IMR-90 (cell line): Measurements from ENCODE around the gene ZDHHC21. TPM values are rescaled to one million over a fixed set of nuclear protein-coding genes. Genes with fewer than 3 reads are reported as not detected.

Experiments
- ATAC-seq: fragments of 200-7000 bp; cut with Tn5 transposase; 2 replicates; pipeline ENCODE4 v1.9.1; 2020; ENCODE audit warnings: low read depth, mild to moderate bottlenecking, moderate library complexity
- BruUV-seq: library from RNA; stranded (reverse); fragments of 400-500 nt; replicated peaks from 2 replicates; lab custom pipeline; 2021; lab: Mats Ljungman, UMichigan
- CTCF ChIA-PET: fragments of 300-600 bp; formaldehyde crosslinking; extraction: SDS; loops from one replicate; lab custom pipeline; 2021; ENCODE audit warnings: antibody characterized with exemption; lab: Yijun Ruan, JAX
- POLR2A ChIA-PET: fragments of 300-600 bp; sonication (Branson Sonifier 250); formaldehyde crosslinking; loops from one replicate; lab custom pipeline; 2022; ENCODE audit warnings: antibody characterized with exemption; ENCODE audit not compliant: unreplicated experiment; lab: Charles Lee
- DNase-seq: peaks from one replicate; pipeline ENCODE4 v3.0.0; 2013
- H2AFZ ChIP-seq: replicated peaks from 2 replicates; pipeline ENCODE3; 2013; ENCODE audit warnings: low read length, mild to moderate bottlenecking; ENCODE audit not compliant: poor library complexity
- H2AK5ac ChIP-seq: 2 replicates; pipeline ENCODE4 v1.6.1; 2013; ENCODE audit warnings: low read depth, low read length, inconsistent platforms
- H2AK9ac ChIP-seq: replicated peaks from 2 replicates; pipeline ENCODE3; 2013; ENCODE audit warnings: mild to moderate bottlenecking, low read depth, low read length, moderate library complexity; ENCODE audit not compliant: poor library complexity
- H2BK120ac ChIP-seq: 2 replicates; pipeline ENCODE4 v1.6.1; 2013; ENCODE audit warnings: low read depth, low read length, inconsistent platforms
- H2BK15ac ChIP-seq: 3 replicates; pipeline ENCODE4 v1.6.1; 2013; ENCODE audit warnings: low read depth, low read length, inconsistent platforms
- H2BK20ac ChIP-seq: 2 replicates; pipeline ENCODE4 v1.6.1; 2013; ENCODE audit warnings: low read depth, mild to moderate bottlenecking, inconsistent platforms, low read length, moderate library complexity
- H2BK5ac ChIP-seq: 2 replicates; pipeline ENCODE4 v1.6.1; 2013; ENCODE audit warnings: mild to moderate bottlenecking, low read depth, low read length, inconsistent platforms; ENCODE audit not compliant: poor library complexity, severe bottlenecking
- H3K14ac ChIP-seq: replicated peaks from 2 replicates; pipeline ENCODE4 v1.6.1; 2013; ENCODE audit warnings: low read depth, low read length, inconsistent platforms
- H3K18ac ChIP-seq: 2 replicates; pipeline ENCODE4 v1.6.1; 2013; ENCODE audit warnings: low read depth, low read length, control low read depth
- H3K23ac ChIP-seq: 2 replicates; pipeline ENCODE4 v1.6.1; 2013; ENCODE audit warnings: low read depth, low read length, inconsistent platforms
- H3K27ac ChIP-seq: 2 replicates; pipeline ENCODE4 v1.5.1; 2013; ENCODE audit warnings: mild to moderate bottlenecking, control low read depth, low read length; ENCODE audit not compliant: insufficient read depth
- H3K27me3 ChIP-seq: 2 replicates; pipeline ENCODE4 v1.6.1; 2013; ENCODE audit warnings: low read length; ENCODE audit not compliant: control insufficient read depth, insufficient read depth
- H3K36me3 ChIP-seq: 2 replicates; pipeline ENCODE4 v1.6.1; 2013; ENCODE audit warnings: low read length, mixed read lengths; ENCODE audit not compliant: control insufficient read depth, insufficient read depth
- H3K4ac ChIP-seq: 2 replicates; pipeline ENCODE4 v1.6.1; 2013; ENCODE audit warnings: low read depth, low read length, inconsistent platforms
- H3K4me1 ChIP-seq: 2 replicates; pipeline ENCODE4 v1.6.1; 2013; ENCODE audit warnings: low read length, mixed read lengths; ENCODE audit not compliant: control insufficient read depth, insufficient read depth
- H3K4me2 ChIP-seq: 2 replicates; pipeline ENCODE4 v1.6.1; 2013; ENCODE audit warnings: low read depth, mild to moderate bottlenecking, control low read depth, low read length, moderate library complexity
- H3K4me3 ChIP-seq: 2 replicates; pipeline ENCODE4 v1.5.1; 2013; ENCODE audit warnings: low read depth, mild to moderate bottlenecking, control low read depth, low read length, moderate library complexity; ENCODE audit not compliant: insufficient read depth
- H3K56ac ChIP-seq: 2 replicates; pipeline ENCODE4 v1.6.1; 2013; ENCODE audit warnings: low read length, inconsistent platforms; ENCODE audit not compliant: insufficient read depth; ENCODE audit errors: extremely low read depth
- H3K79me1 ChIP-seq, 2 experiments: 2 replicates each; pipeline ENCODE4 v1.6.1; 2013; ENCODE audit warnings: low read length in 2 of 2, inconsistent platforms in 1 of 2, low read depth in 1 of 2
- H3K9ac ChIP-seq: 2 replicates; pipeline ENCODE4 v1.6.1; 2013; ENCODE audit warnings: low read depth, low read length, control low read depth
- H3K9me1 ChIP-seq: 2 replicates; pipeline ENCODE4 v1.6.1; 2013; ENCODE audit warnings: low read length, inconsistent platforms; ENCODE audit not compliant: insufficient read depth
- H3K9me3 ChIP-seq: 2 replicates; pipeline ENCODE4 v1.6.1; 2013; ENCODE audit warnings: low read length; ENCODE audit not compliant: control insufficient read depth, insufficient read depth
- H4K20me1 ChIP-seq: 2 replicates; pipeline ENCODE4 v1.6.1; 2013; ENCODE audit warnings: low read length, inconsistent platforms; ENCODE audit not compliant: insufficient read depth
- H4K5ac ChIP-seq: 2 replicates; pipeline ENCODE4 v1.6.1; 2013; ENCODE audit warnings: mild to moderate bottlenecking, low read depth, low read length, control low read depth
- H4K8ac ChIP-seq, 2 experiments: 2 replicates each; pipeline ENCODE4 v1.6.1; 2013; ENCODE audit warnings: low read depth in 2 of 2, low read length in 2 of 2, control low read depth in 1 of 2, inconsistent platforms in 1 of 2
- H4K91ac ChIP-seq: 2 replicates; pipeline ENCODE4 v1.6.1; 2013; ENCODE audit warnings: low read depth, low read length, inconsistent platforms; ENCODE audit not compliant: insufficient read depth
- BHLHE40 ChIP-seq: fragments of 150-350 bp; IDR thresholded peaks from 2 replicates; pipeline ENCODE4 v1.6.1; 2016; ENCODE audit warnings: mild to moderate bottlenecking, low read depth, low read length
- CTCF ChIP-seq: conservative IDR thresholded peaks from 2 replicates; pipeline ENCODE4 v1.5.1; 2012; ENCODE audit warnings: mild to moderate bottlenecking, low read depth, low read length, improper control_type of control experiment
- FOS ChIP-seq: fragments of 150-350 bp; IDR thresholded peaks from 2 replicates; pipeline ENCODE4 v1.6.1; 2016; ENCODE audit warnings: low read depth, low read length
- MAZ ChIP-seq: IDR thresholded peaks from 2 replicates; pipeline ENCODE4 v1.6.1; 2012; ENCODE audit warnings: low read depth, mild to moderate bottlenecking, low read length, improper control_type of control experiment, moderate library complexity, borderline replicate concordance
- MXI1 ChIP-seq: IDR thresholded peaks from 2 replicates; pipeline ENCODE4 v1.6.1; 2012; ENCODE audit warnings: low read depth, mild to moderate bottlenecking, low read length, moderate library complexity, borderline replicate concordance
- POLR2A ChIP-seq: IDR thresholded peaks from 2 replicates; pipeline ENCODE4 v1.6.1; 2012; ENCODE audit warnings: mild to moderate bottlenecking, low read depth, low read length
- RAD21 ChIP-seq: IDR thresholded peaks from 2 replicates; pipeline ENCODE4 v1.6.1; 2012; ENCODE audit warnings: low read length, improper control_type of control experiment
- USF2 ChIP-seq: fragments of 150-350 bp; IDR thresholded peaks from 2 replicates; pipeline ENCODE4 v1.6.1; 2017; ENCODE audit warnings: mild to moderate bottlenecking, antibody characterized with exemption, low read length, low read depth
- WGBS, 2 experiments: methylation state at CpG; one replicate each; pipeline versions ENCODE4 v1.1.5 to v1.1.7; 2013; ENCODE audit warnings: missing lambda C conversion rate in 2 of 2; ENCODE audit not compliant: insufficient read length in 1 of 2; ENCODE audit errors: extremely low coverage in 2 of 2; 5-methylcytosine and 5-hydroxymethylcytosine counted together
- dilution Hi-C: fragments of 300-500 bp; cut with HindIII; formaldehyde crosslinking; loops from one replicate; pipeline ENCODE4 v1.14.3; 2018; ENCODE audit warnings: low sequenced_read_pairs; ENCODE audit not compliant: unreplicated experiment
- in situ Hi-C: fragments of 300-500 bp; cut with MboI; formaldehyde crosslinking; loops from 3 replicates; pipeline ENCODE4 v1.14.3; 2019; ENCODE audit warnings: low sequenced_read_pairs, inconsistent platforms, mixed read lengths
- intact Hi-C: fragments of 100-400 bp; cut with micrococcal nuclease; formaldehyde crosslinking; loops from 2 replicates; pipeline ENCODE4 v1.10.0; 2022
- polyA plus RNA-seq, 3 experiments: library from polyadenylated mRNA; depleted of rRNA; stranded (reverse); fragments of >200 nt; gene quantifications; 2 replicates each; pipeline ENCODE4 v1.2.3, GENCODE V29; 2012; ENCODE audit warnings: low replicate concordance in 1 of 3
- total RNA-seq: library from RNA; depleted of rRNA; stranded (reverse); fragments of >200 nt; gene quantifications from 2 replicates; pipeline ENCODE4 v1.2.3, GENCODE V29; 2012

ZDHHC21 gene
- total and polyA plus RNA-seq, 2 of the 4 experiments (the other 2 are of a cell fraction), result 2.8 to 4.5 TPM

- Histone ChIP-seq H4K5ac (no peak overlapping the region), H4K8ac (no peak overlapping the region), H3K9me3 (no peaks in the 10 kb centered on the region), H3K27me3 (no peaks in the 10 kb centered on the region), H3K23ac (no peak overlapping the region), H3K4me2 (no peak overlapping the region), H3K27ac (no peak overlapping the region), H2BK5ac (no peak overlapping the region), H2AFZ (no peak overlapping the region), H3K79me1 (peaks cover 6% of the 10 kb centered on the region in 2 experiments; a peak in 3 of 4 replicates), H3K4me3 (no peak overlapping the region), H2BK20ac (no peak overlapping the region), H3K56ac (no peak overlapping the region), H2BK120ac (no peak overlapping the region), H3K4me1 (no peaks in the 10 kb centered on the region), H2AK5ac (no peak overlapping the region), H3K14ac (no peak overlapping the region), H3K36me3 (peaks cover 1% of the 10 kb centered on the region), H3K9ac (no peak overlapping the region), H4K20me1 (no peaks in the 10 kb centered on the region), H2AK9ac (no peak overlapping the region), H2BK15ac (no peak overlapping the region), H3K18ac (no peak overlapping the region), H3K9me1 (0 out of 2 replicates have a peak, but pooled peaks cover under 1% of the 10 kb centered on the region), H4K91ac (no peak overlapping the region), H3K4ac (no peak overlapping the region)
- ChIA-PET POLR2A (no interaction called here), CTCF (interaction anchor here (1.4 kb wide), 1 partner anchor 16 kb away, joined by 6 read pairs; no protein-coding TSS in a partner anchor)
- no TSS peak for BruUV-seq
- DNase-seq (no peak), ATAC-seq (no peak)
- no peak for TF ChIP-seq MXI1
- no peak for TF ChIP-seq RAD21
- TF ChIP-seq POLR2A, result no peak
- no peak for TF ChIP-seq USF2
- TF ChIP-seq CTCF, result no peak
- no peak for TF ChIP-seq FOS
- no peak for TF ChIP-seq MAZ
- no peak for TF ChIP-seq BHLHE40
- in situ Hi-C loops, result no loop called here
- intact Hi-C loops, result no loop called here
- WGBS, 2 experiments, result no CpG with 5 or more reads among the region's 2 CpGs
- dilution Hi-C loops, result no loop called here
Measured at GRCh38 chr9:14677396-14677795, 15.8 kb downstream of the ZDHHC21 start.
